ENCODE data around the gene MUC6.

The MUC6 gene

GRCh38 chr11:1077417-1078119 is 41.0 kb upstream of the MUC6 start:
- no peak overlapping the region for H3K9ac ChIP-seq (ENCODE audit: low read depth, low read length)
- no peaks in the 10 kb centered on the region for H3K27me3 ChIP-seq (ENCODE audit: control insufficient read depth, insufficient read depth, low read length)
- no peak overlapping the region for H3K27ac ChIP-seq (ENCODE audit: low read depth, low read length)
- H3K4me1 ChIP-seq (ENCODE audit: control insufficient read depth, insufficient read depth, low read length): no peaks in the 10 kb centered on the region
- no peak overlapping the region for H3K4me3 ChIP-seq (ENCODE audit: low read depth, low read length)
- H3K9me3 ChIP-seq (ENCODE audit: control insufficient read depth, insufficient read depth, low read length): no peaks in the 10 kb centered on the region
- no peaks in the 10 kb centered on the region for H3K36me3 ChIP-seq (ENCODE audit: control insufficient read depth, insufficient read depth, low read length)

- Histone ChIP-seq H3K9ac (ENCODE audit: low read depth, low read length) (no peak overlapping the region), H3K4me3 (ENCODE audit: low read depth, low read length) (no peak overlapping the region), H3K27ac (ENCODE audit: low read depth, low read length) (no peak overlapping the region), H3K27me3 (ENCODE audit: control insufficient read depth, insufficient read depth, low read length) (no peaks in the 10 kb centered on the region), H3K4me1 (ENCODE audit: control insufficient read depth, insufficient read depth, low read length) (no peaks in the 10 kb centered on the region), H3K36me3 (ENCODE audit: control insufficient read depth, insufficient read depth, low read length) (no peaks in the 10 kb centered on the region), H3K9me3 (ENCODE audit: control insufficient read depth, insufficient read depth, low read length) (no peaks in the 10 kb centered on the region)
Measured at GRCh38 chr11:1077033-1077416, 40.5 kb upstream of the MUC6 start.

DNA sequence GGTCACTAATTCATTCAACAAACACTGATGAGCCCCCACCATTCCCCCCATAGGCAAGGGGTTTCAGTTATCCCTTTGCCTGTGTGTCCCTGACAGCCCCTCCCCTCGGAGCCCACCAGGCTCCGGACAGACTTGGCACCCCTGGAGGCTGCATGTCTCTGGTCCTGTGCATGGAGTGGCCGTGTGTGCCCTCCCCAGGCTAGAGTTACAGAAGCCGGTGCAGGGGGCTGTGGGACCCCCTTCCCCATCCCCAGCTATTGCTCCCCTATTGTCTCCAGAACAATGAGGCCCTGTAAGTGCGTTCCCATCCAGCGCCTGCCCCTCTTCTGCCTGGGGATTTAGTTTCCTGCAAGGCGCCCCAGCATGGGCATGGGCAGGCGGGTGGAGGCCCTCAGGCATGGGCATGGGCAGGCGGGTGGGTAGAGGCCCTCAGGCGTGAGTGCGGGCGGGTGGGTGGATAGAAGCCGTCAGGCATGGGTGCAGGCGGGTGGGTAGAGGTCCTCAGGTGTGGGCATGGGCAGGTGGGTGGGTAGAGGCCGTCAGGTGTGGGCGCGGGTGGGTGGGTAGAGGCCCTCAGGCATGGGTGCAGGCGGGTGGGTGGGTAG is 39.6 kb upstream of the MUC6 start:
- no peaks in the 10 kb centered on the region for H3K27me3 ChIP-seq (ENCODE audit: control insufficient read depth, insufficient read depth, low read length)
- H3K36me3 ChIP-seq (ENCODE audit: control insufficient read depth, insufficient read depth, low read length): no peaks in the 10 kb centered on the region
- H3K4me1 ChIP-seq (ENCODE audit: control insufficient read depth, insufficient read depth, low read length): no peaks in the 10 kb centered on the region
- no peak overlapping the region for H3K27ac ChIP-seq (ENCODE audit: low read depth, low read length)
- H3K4me3 ChIP-seq (ENCODE audit: low read depth, low read length): no peak overlapping the region
- no peak overlapping the region for H3K9ac ChIP-seq (ENCODE audit: low read depth, low read length)
- H3K9me3 ChIP-seq (ENCODE audit: control insufficient read depth, insufficient read depth, low read length): no peaks in the 10 kb centered on the region

- Histone ChIP-seq H3K9me3 (ENCODE audit: control insufficient read depth, insufficient read depth, low read length) (no peaks in the 10 kb centered on the region), H3K4me3 (ENCODE audit: low read depth, low read length) (no peak overlapping the region), H3K27ac (ENCODE audit: low read depth, low read length) (no peak overlapping the region), H3K36me3 (ENCODE audit: control insufficient read depth, insufficient read depth, low read length) (no peaks in the 10 kb centered on the region), H3K27me3 (ENCODE audit: control insufficient read depth, insufficient read depth, low read length) (no peaks in the 10 kb centered on the region), H3K4me1 (ENCODE audit: control insufficient read depth, insufficient read depth, low read length) (no peaks in the 10 kb centered on the region), H3K9ac (ENCODE audit: low read depth, low read length) (no peak overlapping the region)
Measured at GRCh38 chr11:1075341-1075911, 38.9 kb upstream of the MUC6 start.

GRCh38 chr11:1074244-1075221 is 38.0 kb upstream of the MUC6 start, which contains the start of gene MUC2:
MUC2 (plus strand) TSS chr11:1074874.
- Histone ChIP-seq H3K4me3 (ENCODE audit: low read depth, low read length) (no peak within 1 kb of the TSS), H3K27me3 (ENCODE audit: control insufficient read depth, insufficient read depth, low read length) (no peaks in the 10 kb centered on the region), H3K4me1 (ENCODE audit: control insufficient read depth, insufficient read depth, low read length) (no peaks in the 10 kb centered on the region), H3K9me3 (ENCODE audit: control insufficient read depth, insufficient read depth, low read length) (no peaks in the 10 kb centered on the region), H3K9ac (ENCODE audit: low read depth, low read length) (no peak within 1 kb of the TSS), H3K27ac (ENCODE audit: low read depth, low read length) (no peak within 1 kb of the TSS), H3K36me3 (ENCODE audit: control insufficient read depth, insufficient read depth, low read length) (no peaks in the 10 kb centered on the region)

- Histone ChIP-seq H3K36me3 (ENCODE audit: control insufficient read depth, insufficient read depth, low read length) (no peaks in the 10 kb centered on the region), H3K4me1 (ENCODE audit: control insufficient read depth, insufficient read depth, low read length) (no peaks in the 10 kb centered on the region), H3K9me3 (ENCODE audit: control insufficient read depth, insufficient read depth, low read length) (no peaks in the 10 kb centered on the region), H3K4me3 (ENCODE audit: low read depth, low read length) (no peak overlapping the region), H3K27me3 (ENCODE audit: control insufficient read depth, insufficient read depth, low read length) (no peaks in the 10 kb centered on the region), H3K27ac (ENCODE audit: low read depth, low read length) (no peak overlapping the region), H3K9ac (ENCODE audit: low read depth, low read length) (no peak overlapping the region)
Measured at GRCh38 chr11:1073851-1074243, 37.3 kb upstream of the MUC6 start.

GRCh38 chr11:1073261-1073724 is 36.8 kb upstream of the MUC6 start:
- Histone ChIP-seq H3K27me3 (ENCODE audit: control insufficient read depth, insufficient read depth, low read length) (no peaks in the 10 kb centered on the region), H3K9me3 (ENCODE audit: control insufficient read depth, insufficient read depth, low read length) (no peaks in the 10 kb centered on the region), H3K27ac (ENCODE audit: low read depth, low read length) (no peak overlapping the region), H3K4me3 (ENCODE audit: low read depth, low read length) (no peak overlapping the region), H3K4me1 (ENCODE audit: control insufficient read depth, insufficient read depth, low read length) (no peaks in the 10 kb centered on the region), H3K36me3 (ENCODE audit: control insufficient read depth, insufficient read depth, low read length) (no peaks in the 10 kb centered on the region), H3K9ac (ENCODE audit: low read depth, low read length) (no peak overlapping the region)

GRCh38 chr11:1072821-1073231 is 36.3 kb upstream of the MUC6 start:
- Histone ChIP-seq H3K27me3 (ENCODE audit: control insufficient read depth, insufficient read depth, low read length) (no peaks in the 10 kb centered on the region), H3K4me1 (ENCODE audit: control insufficient read depth, insufficient read depth, low read length) (no peaks in the 10 kb centered on the region), H3K36me3 (ENCODE audit: control insufficient read depth, insufficient read depth, low read length) (no peaks in the 10 kb centered on the region), H3K4me3 (ENCODE audit: low read depth, low read length) (no peak overlapping the region), H3K9me3 (ENCODE audit: control insufficient read depth, insufficient read depth, low read length) (no peaks in the 10 kb centered on the region), H3K27ac (ENCODE audit: low read depth, low read length) (no peak overlapping the region), H3K9ac (ENCODE audit: low read depth, low read length) (no peak overlapping the region)

DNA sequence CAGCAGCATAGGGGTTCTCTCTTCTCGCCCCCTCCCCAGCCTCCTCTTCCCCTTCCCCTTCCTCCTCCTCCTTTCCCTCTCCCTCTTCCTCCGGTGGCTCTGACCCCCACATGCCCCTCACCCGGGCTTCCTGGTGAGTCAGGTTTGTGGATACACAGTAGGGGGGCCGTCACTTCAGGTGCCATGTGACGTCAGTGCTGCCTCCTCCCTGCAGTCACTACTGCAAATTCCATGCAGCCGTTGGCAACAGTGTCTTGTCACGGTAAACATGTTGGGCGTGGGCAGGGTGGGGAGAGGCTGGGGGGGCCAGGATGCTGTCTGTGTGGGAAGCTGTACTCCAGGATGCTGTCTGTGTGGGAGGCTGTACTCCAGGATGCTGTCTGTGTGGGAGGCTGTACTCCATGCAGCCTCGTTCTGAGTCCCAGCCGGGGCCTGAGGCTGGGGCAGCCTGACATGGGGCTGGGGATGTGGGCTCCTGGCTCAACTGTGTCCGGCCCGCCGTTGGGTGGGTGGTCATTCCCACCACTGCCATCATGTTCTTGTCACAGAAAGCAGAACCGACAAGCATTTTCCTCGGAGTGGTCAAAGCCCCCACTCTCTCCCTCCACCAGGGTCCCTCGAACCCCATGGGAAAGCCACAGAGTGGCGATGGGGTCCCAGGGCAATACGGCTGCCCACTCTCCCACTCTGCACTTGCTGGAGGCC is 35.8 kb upstream of the MUC6 start:
- Histone ChIP-seq H3K9me3 (ENCODE audit: control insufficient read depth, insufficient read depth, low read length) (no peaks in the 10 kb centered on the region), H3K27me3 (ENCODE audit: control insufficient read depth, insufficient read depth, low read length) (no peaks in the 10 kb centered on the region), H3K4me1 (ENCODE audit: control insufficient read depth, insufficient read depth, low read length) (no peaks in the 10 kb centered on the region), H3K4me3 (ENCODE audit: low read depth, low read length) (no peak overlapping the region), H3K36me3 (ENCODE audit: control insufficient read depth, insufficient read depth, low read length) (no peaks in the 10 kb centered on the region), H3K27ac (ENCODE audit: low read depth, low read length) (no peak overlapping the region), H3K9ac (ENCODE audit: low read depth, low read length) (no peak overlapping the region)

DNA sequence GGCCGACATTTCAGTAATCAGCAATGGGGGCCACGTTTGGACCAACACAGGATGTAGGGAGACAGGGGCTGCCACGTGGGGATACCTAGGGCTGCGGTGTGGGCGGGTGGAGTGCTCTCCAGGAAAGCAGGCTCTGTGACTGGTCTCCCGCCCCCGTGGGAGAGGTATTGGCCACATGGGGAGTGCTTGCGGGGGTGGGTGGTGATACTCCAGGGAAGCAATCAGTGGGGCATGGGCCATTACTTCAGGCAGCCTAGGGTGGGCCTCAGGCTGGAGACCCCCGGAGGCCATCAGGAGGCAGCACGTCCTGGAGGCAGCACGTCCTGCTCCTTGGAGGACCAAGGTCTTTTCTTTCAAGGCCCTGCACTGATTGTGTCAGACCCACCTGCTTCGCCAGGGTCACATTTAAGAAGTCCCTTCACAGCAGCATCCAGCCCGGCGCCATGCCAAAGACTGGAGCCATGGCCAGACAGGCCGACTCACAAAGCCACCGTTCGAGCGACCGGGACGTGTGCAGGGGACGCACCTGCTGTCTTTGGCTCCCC is 35.1 kb upstream of the MUC6 start:
- H3K9ac ChIP-seq (ENCODE audit: low read depth, low read length): no peak overlapping the region
- no peaks in the 10 kb centered on the region for H3K36me3 ChIP-seq (ENCODE audit: control insufficient read depth, insufficient read depth, low read length)
- H3K27ac ChIP-seq (ENCODE audit: low read depth, low read length): no peak overlapping the region
- H3K4me3 ChIP-seq (ENCODE audit: low read depth, low read length): no peak overlapping the region
- H3K27me3 ChIP-seq (ENCODE audit: control insufficient read depth, insufficient read depth, low read length): no peaks in the 10 kb centered on the region
- no peaks in the 10 kb centered on the region for H3K9me3 ChIP-seq (ENCODE audit: control insufficient read depth, insufficient read depth, low read length)
- no peaks in the 10 kb centered on the region for H3K4me1 ChIP-seq (ENCODE audit: control insufficient read depth, insufficient read depth, low read length)
